ENCODE data around the gene PRDM13.
"Not testable (repeated sequence)": the region's sequence is repeated elsewhere in the genome, so short reads cannot be mapped to it uniquely, and the experiment has no call there.

PRDM13 gene

DNA sequence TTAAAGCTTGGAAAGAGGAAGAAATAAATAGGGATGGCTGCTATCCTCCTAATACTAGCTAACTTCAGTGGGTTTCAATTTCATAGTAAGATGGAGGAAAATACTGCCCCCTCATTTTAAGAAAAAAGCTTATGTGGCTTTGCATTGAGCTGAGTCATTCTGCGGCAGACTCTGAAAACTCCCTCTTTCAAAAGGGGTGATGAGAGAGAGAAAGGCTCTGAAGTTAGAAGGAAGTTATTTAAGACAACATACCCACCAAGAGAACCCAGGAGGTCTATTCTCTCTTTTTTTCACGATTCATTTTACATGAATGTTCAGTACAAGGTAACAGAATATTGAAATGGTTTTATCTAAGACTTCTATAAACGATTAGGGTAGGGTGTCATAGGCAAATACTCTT is 4.5 kb downstream of the PRDM13 start:
- no peak overlapping the region for H3K27ac ChIP-seq (ENCODE audit: low read depth in 2 of 2, low read length in 2 of 2)
- H3K36me3 ChIP-seq (ENCODE audit: control insufficient read depth in 2 of 2, insufficient read depth in 2 of 2, low read length in 2 of 2), result no peaks in the 10 kb centered on the region
- no peaks in the 10 kb centered on the region for H3K9me3 ChIP-seq (ENCODE audit: control insufficient read depth in 2 of 2, low read length in 2 of 2)
- no peak overlapping the region for H3K4me3 ChIP-seq (ENCODE audit: low read length in 2 of 2)
- peaks cover 68 to 91% of the 10 kb centered on the region in 2 donors for H3K27me3 ChIP-seq (ENCODE audit: control insufficient read depth in 2 of 2, insufficient read depth in 2 of 2, low read length in 2 of 2)
- no peak overlapping the region for H3K9ac ChIP-seq (ENCODE audit: low read depth in 1 of 2, low read length in 2 of 2)
- H3K4me1 ChIP-seq (ENCODE audit: control insufficient read depth in 2 of 2, insufficient read depth in 2 of 2, low read length in 2 of 2), result peaks cover 7 to 14% of the 10 kb centered on the region in 2 donors

- H3K9ac ChIP-seq (ENCODE audit: low read depth in 1 of 2, low read length in 2 of 2), result peak overlapping the region in 1 of 2 donors; percentile 6
- H3K27me3 ChIP-seq (ENCODE audit: control insufficient read depth in 2 of 2, insufficient read depth in 2 of 2, low read length in 2 of 2), result peaks cover 64 to 90% of the 10 kb centered on the region in 2 donors
- H3K36me3 ChIP-seq (ENCODE audit: control insufficient read depth in 2 of 2, insufficient read depth in 2 of 2, low read length in 2 of 2), result no peaks in the 10 kb centered on the region
- H3K9me3 ChIP-seq (ENCODE audit: control insufficient read depth in 2 of 2, low read length in 2 of 2), result no peaks in the 10 kb centered on the region
- no peak overlapping the region for H3K27ac ChIP-seq (ENCODE audit: low read depth in 2 of 2, low read length in 2 of 2)
- H3K4me1 ChIP-seq (ENCODE audit: control insufficient read depth in 2 of 2, insufficient read depth in 2 of 2, low read length in 2 of 2), result peaks cover 7 to 14% of the 10 kb centered on the region in 2 donors
- H3K4me3 ChIP-seq (ENCODE audit: low read length in 2 of 2), result no peak overlapping the region
Observed at GRCh38 chr6:99612551-99613408, 6.1 kb downstream of the PRDM13 start.

- no peak overlapping the region for H3K4me3 ChIP-seq (ENCODE audit: low read length in 2 of 2)
- no peaks in the 10 kb centered on the region for H3K36me3 ChIP-seq (ENCODE audit: control insufficient read depth in 2 of 2, insufficient read depth in 2 of 2, low read length in 2 of 2)
- no peak overlapping the region for H3K27ac ChIP-seq (ENCODE audit: low read depth in 2 of 2, low read length in 2 of 2)
- H3K27me3 ChIP-seq (ENCODE audit: control insufficient read depth in 2 of 2, insufficient read depth in 2 of 2, low read length in 2 of 2), result peaks cover 64 to 90% of the 10 kb centered on the region in 2 donors
- H3K9me3 ChIP-seq (ENCODE audit: control insufficient read depth in 2 of 2, low read length in 2 of 2), result no peaks in the 10 kb centered on the region
- H3K4me1 ChIP-seq (ENCODE audit: control insufficient read depth in 2 of 2, insufficient read depth in 2 of 2, low read length in 2 of 2), result peaks cover 7 to 14% of the 10 kb centered on the region in 2 donors
- peak overlapping the region in 1 of 2 donors; percentile 6 for H3K9ac ChIP-seq (ENCODE audit: low read depth in 1 of 2, low read length in 2 of 2)
Observed at GRCh38 chr6:99613409-99613704, 6.7 kb downstream of the PRDM13 start.

DNA sequence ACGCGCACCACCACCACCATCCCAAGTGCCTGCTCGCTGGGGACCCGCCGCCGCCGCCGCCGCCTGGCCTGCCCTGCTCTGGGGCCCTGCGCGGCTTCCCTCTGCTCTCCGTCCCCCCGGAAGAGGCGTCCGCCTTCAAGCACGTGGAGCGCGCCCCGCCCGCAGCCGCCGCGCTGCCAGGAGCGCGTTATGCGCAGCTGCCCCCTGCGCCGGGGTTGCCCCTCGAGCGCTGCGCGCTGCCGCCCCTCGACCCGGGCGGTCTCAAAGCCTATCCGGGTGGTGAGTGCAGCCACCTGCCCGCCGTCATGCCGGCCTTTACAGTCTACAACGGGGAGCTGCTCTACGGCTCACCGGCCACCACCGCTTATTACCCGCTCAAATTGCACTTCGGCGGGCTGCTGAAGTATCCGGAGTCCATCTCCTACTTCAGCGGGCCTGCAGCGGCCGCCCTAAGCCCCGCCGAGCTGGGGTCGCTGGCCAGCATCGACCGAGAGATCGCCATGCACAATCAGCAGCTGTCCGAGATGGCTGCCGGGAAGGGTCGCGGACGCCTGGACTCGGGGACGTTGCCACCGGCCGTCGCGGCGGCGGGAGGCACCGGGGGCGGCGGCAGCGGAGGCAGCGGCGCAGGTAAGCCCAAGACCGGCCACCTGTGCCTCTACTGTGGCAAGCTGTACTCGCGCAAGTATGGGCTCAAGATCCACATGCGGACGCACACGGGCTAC is 7.2 kb downstream of the PRDM13 start:
- H3K36me3 ChIP-seq (ENCODE audit: control insufficient read depth in 2 of 2, insufficient read depth in 2 of 2, low read length in 2 of 2), result no peaks in the 10 kb centered on the region
- H3K4me3 ChIP-seq (ENCODE audit: low read length in 2 of 2), result peak overlapping the region; percentile 37 to 62
- no peaks in the 10 kb centered on the region for H3K9me3 ChIP-seq (ENCODE audit: control insufficient read depth in 2 of 2, low read length in 2 of 2)
- peaks cover 7 to 14% of the 10 kb centered on the region in 2 donors for H3K4me1 ChIP-seq (ENCODE audit: control insufficient read depth in 2 of 2, insufficient read depth in 2 of 2, low read length in 2 of 2)
- H3K27ac ChIP-seq (ENCODE audit: low read depth in 2 of 2, low read length in 2 of 2), result no peak overlapping the region
- peaks cover 64 to 89% of the 10 kb centered on the region in 2 donors for H3K27me3 ChIP-seq (ENCODE audit: control insufficient read depth in 2 of 2, insufficient read depth in 2 of 2, low read length in 2 of 2)
- H3K9ac ChIP-seq (ENCODE audit: low read depth in 1 of 2, low read length in 2 of 2), result no peak overlapping the region

DNA sequence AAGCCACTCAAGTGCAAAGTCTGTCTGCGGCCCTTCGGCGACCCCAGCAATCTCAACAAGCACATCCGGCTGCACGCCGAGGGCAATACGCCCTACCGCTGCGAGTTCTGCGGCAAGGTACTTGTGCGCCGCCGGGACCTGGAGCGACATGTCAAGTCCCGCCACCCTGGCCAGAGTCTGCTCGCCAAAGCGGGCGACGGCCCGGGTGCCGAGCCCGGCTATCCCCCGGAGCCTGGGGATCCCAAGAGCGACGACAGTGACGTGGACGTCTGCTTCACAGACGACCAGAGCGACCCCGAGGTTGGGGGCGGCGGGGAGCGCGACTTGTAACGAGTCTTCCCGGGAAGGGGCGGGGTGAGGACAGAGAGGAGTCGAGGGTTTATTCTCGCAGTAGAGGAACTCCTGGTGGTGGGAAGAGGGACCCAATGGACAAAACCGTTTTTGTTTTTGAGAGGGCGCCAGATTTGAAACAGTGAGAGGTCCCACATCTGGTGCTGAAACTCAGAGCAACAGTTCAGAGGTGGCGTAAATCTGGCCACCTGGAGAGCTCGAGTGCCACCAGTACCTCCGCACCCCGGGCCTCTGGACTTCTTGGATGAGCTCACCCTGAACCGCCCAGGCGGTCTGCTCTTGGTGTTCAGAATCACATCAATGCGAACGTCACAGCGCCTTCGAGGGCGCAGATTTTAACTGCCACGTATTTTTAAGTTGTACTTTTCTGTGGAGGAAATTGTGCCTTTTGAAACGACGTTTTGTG is 8.0 kb downstream of the PRDM13 start:
- H3K4me1 ChIP-seq (ENCODE audit: control insufficient read depth in 2 of 2, insufficient read depth in 2 of 2, low read length in 2 of 2), result peaks cover 7 to 14% of the 10 kb centered on the region in 2 donors
- no peaks in the 10 kb centered on the region for H3K36me3 ChIP-seq (ENCODE audit: control insufficient read depth in 2 of 2, insufficient read depth in 2 of 2, low read length in 2 of 2)
- no peak overlapping the region for H3K9ac ChIP-seq (ENCODE audit: low read depth in 1 of 2, low read length in 2 of 2)
- H3K27me3 ChIP-seq (ENCODE audit: control insufficient read depth in 2 of 2, insufficient read depth in 2 of 2, low read length in 2 of 2), result peaks cover 62 to 85% of the 10 kb centered on the region in 2 donors
- no peaks in the 10 kb centered on the region for H3K9me3 ChIP-seq (ENCODE audit: control insufficient read depth in 2 of 2, low read length in 2 of 2)
- no peak overlapping the region for H3K27ac ChIP-seq (ENCODE audit: low read depth in 2 of 2, low read length in 2 of 2)
- H3K4me3 ChIP-seq (ENCODE audit: low read length in 2 of 2), result peak overlapping the region; percentile 37 to 62

DNA sequence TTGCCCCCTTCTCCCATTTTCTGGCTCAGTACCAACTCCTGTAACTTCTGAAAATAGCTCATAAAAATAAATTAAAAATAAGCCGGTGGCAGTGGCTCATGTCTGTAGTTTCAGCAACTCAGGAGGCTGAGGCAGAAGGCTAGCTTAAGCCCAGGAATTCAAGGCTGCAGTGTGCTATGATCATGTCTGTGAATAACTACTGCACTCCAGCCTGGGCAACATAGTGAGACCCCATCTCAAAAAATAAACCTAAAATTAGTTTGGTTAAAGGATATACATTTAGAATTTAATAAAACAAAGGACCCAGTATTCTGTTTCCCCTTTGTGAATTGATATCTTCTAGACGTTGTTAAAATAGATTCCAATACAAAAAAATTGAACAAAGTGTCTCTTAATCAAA is 10.5 kb downstream of the PRDM13 start:
- H3K9me3 ChIP-seq (ENCODE audit: control insufficient read depth in 2 of 2, low read length in 2 of 2), result no peaks in the 10 kb centered on the region
- H3K36me3 ChIP-seq (ENCODE audit: control insufficient read depth in 2 of 2, insufficient read depth in 2 of 2, low read length in 2 of 2), result no peaks in the 10 kb centered on the region
- no peak overlapping the region for H3K4me3 ChIP-seq (ENCODE audit: low read length in 2 of 2)
- H3K9ac ChIP-seq (ENCODE audit: low read depth in 1 of 2, low read length in 2 of 2), result no peak overlapping the region
- H3K27me3 ChIP-seq (ENCODE audit: control insufficient read depth in 2 of 2, insufficient read depth in 2 of 2, low read length in 2 of 2), result peaks cover 67 to 81% of the 10 kb centered on the region in 2 donors
- H3K27ac ChIP-seq (ENCODE audit: low read depth in 2 of 2, low read length in 2 of 2), result no peak overlapping the region
- H3K4me1 ChIP-seq (ENCODE audit: control insufficient read depth in 2 of 2, insufficient read depth in 2 of 2, low read length in 2 of 2), result peaks cover 7 to 14% of the 10 kb centered on the region in 2 donors

- Histone ChIP-seq H3K36me3 (ENCODE audit: control insufficient read depth in 2 of 2, insufficient read depth in 2 of 2, low read length in 2 of 2) (no peaks in the 10 kb centered on the region), H3K4me1 (ENCODE audit: control insufficient read depth in 2 of 2, insufficient read depth in 2 of 2, low read length in 2 of 2) (peaks cover 6 to 10% of the 10 kb centered on the region in 2 donors), H3K27ac (ENCODE audit: low read depth in 2 of 2, low read length in 2 of 2) (no peak overlapping the region), H3K9ac (ENCODE audit: low read depth in 1 of 2, low read length in 2 of 2) (no peak overlapping the region), H3K4me3 (ENCODE audit: low read length in 2 of 2) (no peak overlapping the region), H3K27me3 (ENCODE audit: control insufficient read depth in 2 of 2, insufficient read depth in 2 of 2, low read length in 2 of 2) (peaks cover 55 to 68% of the 10 kb centered on the region in 2 donors), H3K9me3 (ENCODE audit: control insufficient read depth in 2 of 2, low read length in 2 of 2) (no peaks in the 10 kb centered on the region)
Observed at GRCh38 chr6:99618649-99619408, 12.2 kb downstream of the PRDM13 start.

DNA sequence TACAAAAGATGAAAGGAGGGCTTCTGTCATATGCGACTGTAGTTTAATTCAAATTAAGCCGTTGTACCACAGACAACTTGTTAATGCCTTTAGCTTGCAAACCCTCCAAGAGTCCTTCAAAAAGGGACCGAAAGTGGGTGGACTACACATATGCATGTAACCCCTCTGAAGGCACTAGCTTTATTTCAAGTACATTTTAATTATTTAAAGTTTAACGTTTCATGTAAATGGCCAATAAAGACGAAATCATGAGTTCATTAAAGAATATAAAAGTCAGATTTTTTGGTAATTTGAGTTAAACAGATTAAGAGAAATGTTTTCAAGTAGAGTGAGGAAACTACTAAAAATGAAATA is 12.8 kb downstream of the PRDM13 start:
- Histone ChIP-seq H3K27me3 (ENCODE audit: control insufficient read depth in 2 of 2, insufficient read depth in 2 of 2, low read length in 2 of 2) (peaks cover 51 to 63% of the 10 kb centered on the region in 2 donors), H3K4me3 (ENCODE audit: low read length in 2 of 2) (no peak overlapping the region), H3K36me3 (ENCODE audit: control insufficient read depth in 2 of 2, insufficient read depth in 2 of 2, low read length in 2 of 2) (no peaks in the 10 kb centered on the region), H3K9me3 (ENCODE audit: control insufficient read depth in 2 of 2, low read length in 2 of 2) (no peaks in the 10 kb centered on the region), H3K4me1 (ENCODE audit: control insufficient read depth in 2 of 2, insufficient read depth in 2 of 2, low read length in 2 of 2) (peaks cover under 1 to 4% of the 10 kb centered on the region in 2 donors), H3K27ac (ENCODE audit: low read depth in 2 of 2, low read length in 2 of 2) (no peak overlapping the region), H3K9ac (ENCODE audit: low read depth in 1 of 2, low read length in 2 of 2) (no peak overlapping the region)

- H3K36me3 ChIP-seq (ENCODE audit: control insufficient read depth in 2 of 2, insufficient read depth in 2 of 2, low read length in 2 of 2); H3K4me1 ChIP-seq (ENCODE audit: control insufficient read depth in 2 of 2, insufficient read depth in 2 of 2, low read length in 2 of 2); H3K9ac ChIP-seq (ENCODE audit: low read depth in 1 of 2, low read length in 2 of 2); H3K27ac ChIP-seq (ENCODE audit: low read depth in 2 of 2, low read length in 2 of 2); H3K4me3 ChIP-seq (ENCODE audit: low read length in 2 of 2); H3K9me3 ChIP-seq (ENCODE audit: control insufficient read depth in 2 of 2, low read length in 2 of 2): not testable (repeated sequence)
- H3K27me3 ChIP-seq (ENCODE audit: control insufficient read depth in 2 of 2, insufficient read depth in 2 of 2, low read length in 2 of 2), result peaks cover 35 to 36% of the 10 kb centered on the region in 2 donors
Observed at GRCh38 chr6:99622044-99622443, 15.4 kb downstream of the PRDM13 start.

Measured in mucosa of rectum (tissue), 2 donors.